Embryonic facial prominence (tissue), 1 donor: ENCODE data around the gene CYB5RL.
"Not testable (repeated sequence)": the region's sequence is repeated elsewhere in the genome, so short reads cannot be mapped to it uniquely, and the experiment has no call there.

Experiments used
- DNase-seq: peaks from one replicate; pipeline ENCODE4 v3.0.0-alpha.2; 2016; ENCODE audit errors: extremely low spot score

Gene CYB5RL

DNA sequence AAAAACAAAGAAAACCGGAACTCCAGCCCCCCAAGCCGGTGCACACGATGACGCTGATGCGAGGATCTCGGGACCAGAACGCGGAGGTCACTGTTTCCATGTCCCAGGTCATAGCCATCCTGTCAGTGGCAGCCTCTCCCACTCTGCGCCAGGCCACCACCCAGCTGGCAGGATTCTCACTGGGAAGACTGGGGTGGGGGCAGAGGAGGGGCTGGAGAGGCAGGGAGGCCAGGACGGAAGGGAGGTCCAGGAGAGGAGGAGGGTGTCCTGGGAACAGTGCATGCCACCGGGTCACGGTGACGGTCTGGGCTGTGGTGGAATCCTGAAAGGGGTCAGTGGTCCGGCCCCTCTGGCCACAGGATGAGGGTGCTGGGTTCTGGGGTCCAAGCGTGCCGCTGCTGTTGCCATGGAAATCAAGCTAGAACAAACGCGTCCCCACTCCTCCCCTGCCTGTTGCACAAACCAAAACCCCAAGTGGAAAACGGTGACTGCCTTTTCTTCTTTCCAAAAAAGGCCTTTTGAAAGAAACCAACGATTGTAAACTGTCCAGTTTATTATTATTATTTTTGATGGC is 26.2 kb upstream of the CYB5RL start:
- DNase-seq: no peak

- no peak for DNase-seq
These were observed 25.5 kb upstream of the CYB5RL start for GRCh38 chr1:54225378-54225777.

DNA sequence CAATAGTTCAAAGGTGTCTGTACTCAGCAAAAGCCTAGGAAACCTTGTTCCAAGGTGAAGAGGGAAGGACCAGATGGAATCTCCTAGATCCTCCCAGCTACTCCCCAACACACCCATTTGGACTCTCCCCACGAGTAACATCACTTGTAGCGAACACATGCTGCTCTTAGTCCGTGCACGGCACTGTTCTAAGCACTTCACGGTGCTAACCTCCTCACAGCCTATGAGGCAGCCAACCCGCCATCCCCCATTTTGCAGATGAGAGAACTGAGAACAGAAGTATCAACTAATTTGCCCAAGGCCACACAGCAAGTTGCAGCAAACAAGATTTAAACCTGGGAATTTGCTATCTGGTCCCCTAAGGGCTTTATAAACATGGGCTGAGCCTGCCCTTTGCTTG is 24.4 kb upstream of the CYB5RL start:
- DNase-seq: no peak

GRCh38 chr1:54223441-54224202 is 23.8 kb upstream of the CYB5RL start:
- no peak for DNase-seq

GRCh38 chr1:54222711-54223110 is 22.9 kb upstream of the CYB5RL start:
- no peak for DNase-seq

GRCh38 chr1:54221867-54222484 is 22.1 kb upstream of the CYB5RL start:
- no peak for DNase-seq

GRCh38 chr1:54221113-54221834 is 21.4 kb upstream of the CYB5RL start:
- no peak for DNase-seq

DNA sequence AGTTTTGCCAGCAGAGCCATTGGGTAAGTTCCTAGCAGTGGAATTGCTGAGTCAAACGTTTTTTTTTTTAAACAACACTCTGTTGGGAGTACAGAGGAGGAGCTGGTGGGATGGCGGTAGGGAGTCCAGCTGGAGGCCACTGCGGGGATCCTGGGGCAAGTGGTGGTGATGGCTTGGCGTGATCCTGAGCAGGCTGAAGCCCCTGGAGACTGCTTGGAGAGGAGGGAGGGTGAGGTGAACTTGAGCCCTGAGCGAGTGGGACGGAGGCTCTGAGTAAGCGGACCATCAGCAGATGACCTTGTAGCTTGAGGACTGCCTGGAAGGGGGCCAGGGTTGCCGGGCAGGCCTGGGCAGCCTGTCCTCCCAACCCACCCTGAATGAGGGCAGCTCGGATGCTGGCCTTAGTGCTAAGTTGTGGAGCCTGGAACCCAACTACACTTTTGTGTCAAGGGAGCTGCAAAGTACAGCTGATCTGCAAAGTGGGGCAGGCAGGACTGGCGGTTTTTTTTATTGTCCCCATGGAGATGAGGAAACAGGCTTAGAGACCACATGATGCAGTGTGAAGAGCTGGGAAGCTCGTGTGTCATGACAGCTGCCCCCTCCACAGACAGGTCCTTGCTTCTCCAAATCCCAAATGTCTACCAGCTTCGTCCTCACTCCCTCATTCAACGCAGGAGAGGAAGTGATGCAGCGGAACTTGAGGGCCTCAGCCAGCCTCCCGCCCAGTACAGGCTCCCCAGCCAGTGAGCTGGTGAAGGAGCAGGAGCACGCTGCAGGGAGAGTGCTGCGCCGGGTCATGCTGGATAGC is 20.4 kb upstream of the CYB5RL start:
- no peak for DNase-seq

GRCh38 chr1:54219688-54220003 is 19.8 kb upstream of the CYB5RL start:
- no peak for DNase-seq

- DNase-seq: no peak
These were observed 19.3 kb upstream of the CYB5RL start for GRCh38 chr1:54218883-54219687.

DNA sequence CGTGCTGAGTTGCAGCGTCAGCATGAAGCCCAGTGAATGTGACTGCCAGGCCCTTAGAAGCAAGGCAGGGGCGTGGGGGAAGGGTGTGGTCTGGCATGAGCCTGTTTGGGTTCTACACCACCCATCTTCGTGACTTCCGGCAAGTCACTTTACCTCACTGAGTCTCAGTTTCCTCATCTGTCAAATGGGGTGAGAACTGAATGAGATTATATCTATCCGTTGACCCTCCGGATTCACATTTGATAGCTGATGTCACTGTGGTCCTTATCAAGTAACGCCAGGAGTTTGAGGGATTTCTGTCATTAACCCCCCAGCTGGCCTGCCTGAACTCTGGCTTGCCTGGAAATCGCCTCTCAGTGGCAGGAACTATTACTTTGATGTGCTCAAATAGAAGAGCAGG is 15.7 kb upstream of the CYB5RL start:
- DNase-seq: no peak

- no peak for DNase-seq
These were observed 13.0 kb upstream of the CYB5RL start for GRCh38 chr1:54212872-54213271.

DNA sequence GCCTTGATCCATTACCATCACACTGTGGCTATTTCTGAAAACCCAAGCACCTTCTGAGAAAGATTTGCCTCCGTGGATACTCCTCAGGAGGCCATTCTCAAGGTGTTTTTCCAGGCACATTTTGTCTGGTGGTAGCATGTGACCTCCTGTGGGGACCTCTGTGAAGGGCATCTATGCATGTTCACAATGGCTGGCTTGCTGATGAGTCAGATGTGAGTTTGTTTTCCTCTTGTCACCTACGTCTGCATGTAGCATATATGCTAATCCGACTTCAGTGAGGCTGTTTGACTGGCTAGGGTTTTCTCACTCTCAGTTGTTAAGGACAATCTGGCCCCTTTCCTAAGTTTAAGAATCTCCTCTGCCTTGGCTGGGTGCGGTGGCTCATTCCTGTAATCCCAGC is 8.1 kb upstream of the CYB5RL start:
- DNase-seq: not testable (repeated sequence)

- DNase-seq: no peak
These were observed 7.5 kb upstream of the CYB5RL start for GRCh38 chr1:54207287-54207686.

- DNase-seq: no peak
These were observed 4.4 kb upstream of the CYB5RL start for GRCh38 chr1:54204199-54204598.

DNA sequence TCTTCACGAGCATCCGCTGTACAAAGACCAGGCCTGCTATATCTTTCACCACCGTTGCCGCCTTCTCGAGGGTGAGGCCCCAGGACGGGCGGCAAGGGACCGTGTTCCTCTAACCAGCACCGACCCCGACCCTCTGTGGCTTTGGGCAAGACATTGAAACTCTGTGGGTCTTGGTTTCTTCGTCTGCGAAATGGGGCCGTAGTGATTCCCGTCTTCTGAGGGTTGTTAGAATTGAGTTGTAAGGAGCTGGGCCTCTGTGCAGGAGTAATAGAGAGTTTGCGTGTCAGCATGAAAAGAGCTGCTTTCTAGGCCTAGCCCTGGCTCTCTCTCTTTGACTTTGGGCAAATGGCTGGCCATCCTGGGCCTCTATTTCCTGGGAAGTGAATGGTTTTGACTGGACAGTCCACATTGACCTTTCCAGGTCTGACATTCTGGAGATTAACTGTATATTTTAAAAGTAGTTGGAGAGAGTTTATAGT is 728 bp upstream of the CYB5RL start:
- DNase-seq: no peak

DNA sequence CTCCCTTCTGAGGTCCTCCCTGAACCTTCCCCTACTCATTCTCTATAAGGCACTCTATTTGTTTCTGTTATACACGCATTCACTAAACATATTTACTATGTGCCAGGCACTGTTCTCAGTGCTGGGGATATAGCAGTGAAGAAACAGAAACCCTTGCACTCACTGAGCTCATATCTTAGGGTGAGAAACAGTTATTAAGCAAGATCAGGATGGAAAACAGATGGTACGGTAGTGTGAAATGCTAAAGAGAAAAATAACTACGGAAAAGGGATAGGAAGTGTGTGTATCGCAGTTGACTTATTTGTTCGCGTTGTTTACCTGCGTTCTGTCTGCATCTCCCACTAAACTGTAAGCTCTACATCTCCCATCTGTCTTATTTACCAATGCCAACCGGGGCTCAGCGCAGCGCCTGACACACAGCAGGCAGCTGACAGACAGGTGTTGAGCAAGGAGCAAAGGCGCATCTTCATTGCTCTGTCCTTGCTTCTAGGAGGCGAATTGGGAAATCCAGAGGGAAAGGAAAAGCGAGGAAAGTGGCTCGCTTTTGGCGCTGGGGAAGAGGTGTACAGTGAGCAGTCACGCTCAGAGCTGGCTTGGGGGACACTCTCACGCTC is 572 bp downstream of the CYB5RL start:
- no peak for DNase-seq

DNA sequence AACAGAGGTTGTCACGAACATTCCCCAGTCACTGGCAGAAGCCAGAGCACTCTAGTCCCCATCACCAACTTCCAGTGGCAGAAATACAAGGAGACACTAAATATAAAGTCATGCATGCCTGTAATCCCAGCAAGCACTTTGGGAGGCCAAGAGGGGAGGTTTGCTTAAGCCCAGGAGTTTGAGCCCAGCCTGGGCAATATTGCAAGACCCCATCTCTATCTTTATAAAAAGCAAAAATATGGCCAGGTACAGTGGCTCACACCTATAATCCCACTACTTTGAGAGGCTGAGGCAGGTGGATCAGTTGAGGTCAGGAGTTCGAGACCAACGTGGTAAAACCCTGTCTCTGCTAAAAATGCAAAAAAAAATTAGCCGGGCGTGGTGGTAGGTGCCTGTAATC is 6.4 kb downstream of the CYB5RL start:
- DNase-seq: no peak

- DNase-seq: no peak
These were observed 8.3 kb downstream of the CYB5RL start for GRCh38 chr1:54191525-54191924.

DNA sequence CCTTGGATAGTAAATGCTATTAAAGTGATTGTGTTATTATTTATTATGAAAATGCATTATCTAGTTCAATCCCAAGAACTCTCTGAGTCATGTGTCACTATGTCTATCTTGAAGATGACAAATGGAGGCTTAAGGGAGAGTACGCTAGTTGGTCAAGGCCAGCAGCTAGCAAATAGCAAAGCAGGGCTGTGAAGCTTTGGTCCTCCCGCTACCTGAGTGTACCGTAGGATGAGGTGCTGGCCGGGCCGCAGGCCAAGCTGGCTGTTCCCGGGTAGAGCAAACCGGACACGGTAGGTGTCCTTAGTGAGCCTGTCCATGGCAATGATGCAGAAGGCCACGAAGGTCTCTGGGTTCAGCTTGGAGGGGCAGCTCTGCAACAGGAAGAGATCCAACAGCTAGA is 9.3 kb downstream of the CYB5RL start:
- no peak for DNase-seq

- no peak for DNase-seq
These were observed 11.5 kb downstream of the CYB5RL start for GRCh38 chr1:54188291-54188690.
